Stimulated activated naive CD8-positive, alpha-beta T cell treated with anti-CD3 and anti-CD28 coated beads, Interleukin-15, Interleukin-2, amounts not matched to agents 100 ng/mL and 50 ng/mL, for 24 hours (primary cell): ENCODE results near the gene RIMS4.
"Not testable (repeated sequence)": the region's sequence is repeated elsewhere in the genome, so short reads cannot be mapped to it uniquely, and the experiment has no call there.

Experiments used
- H3K27ac Mint-ChIP-seq: one replicate; pipeline ENCODE4 v1.8.0; 2021; ENCODE audit warnings: mild to moderate bottlenecking, mixed read lengths
- H3K27me3 Mint-ChIP-seq: one replicate; pipeline ENCODE4 v1.8.0; 2021; ENCODE audit warnings: mixed read lengths
- H3K36me3 Mint-ChIP-seq: one replicate; pipeline ENCODE4 v1.8.0; 2021; ENCODE audit warnings: low read depth, mixed read lengths
- H3K4me1 Mint-ChIP-seq: one replicate; pipeline ENCODE4 v1.8.0; 2021; ENCODE audit warnings: low read depth, mixed read lengths
- H3K4me3 Mint-ChIP-seq: one replicate; pipeline ENCODE4 v1.8.0; 2021; ENCODE audit warnings: mild to moderate bottlenecking, mixed read lengths
- H3K9me3 Mint-ChIP-seq: one replicate; pipeline ENCODE4 v1.8.0; 2021; ENCODE audit warnings: mixed read lengths

Gene RIMS4

DNA sequence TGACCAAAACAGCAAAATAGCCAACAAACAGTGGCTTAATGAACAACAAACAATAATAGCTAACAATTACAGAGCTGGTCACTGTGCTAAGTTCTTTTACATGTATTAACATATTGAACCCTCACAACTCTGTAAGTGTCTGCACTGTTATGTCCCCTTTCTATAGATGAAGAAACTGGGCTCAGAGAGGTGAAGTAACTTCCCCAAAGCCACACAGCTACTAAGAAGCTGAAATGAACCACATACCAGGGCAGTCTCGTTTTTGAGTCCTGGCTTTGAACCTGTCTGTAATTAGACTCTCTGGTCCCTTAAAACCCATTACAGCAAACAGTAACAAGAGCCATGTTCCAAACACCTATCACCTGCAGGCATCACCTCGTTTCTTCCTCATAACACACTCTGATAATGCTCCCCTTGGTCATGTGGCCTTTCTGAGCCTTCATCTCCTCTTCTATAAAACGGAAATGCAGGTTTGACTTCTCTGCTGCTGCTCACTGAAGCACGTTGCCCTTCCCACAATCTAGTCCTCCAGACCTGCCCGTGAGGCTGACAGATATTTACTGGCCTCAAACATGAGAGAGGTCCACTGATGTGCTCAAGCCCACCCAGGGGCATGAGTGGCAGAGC is 41.4 kb downstream of the RIMS4 start:
- no peak overlapping the region for H3K27ac Mint-ChIP-seq
- H3K27me3 Mint-ChIP-seq, result peaks cover 3% of the 10 kb centered on the region
- no peaks in the 10 kb centered on the region for H3K4me1 Mint-ChIP-seq
- no peaks in the 10 kb centered on the region for H3K9me3 Mint-ChIP-seq
- H3K36me3 Mint-ChIP-seq, result no peaks in the 10 kb centered on the region
- no peak overlapping the region for H3K4me3 Mint-ChIP-seq

DNA sequence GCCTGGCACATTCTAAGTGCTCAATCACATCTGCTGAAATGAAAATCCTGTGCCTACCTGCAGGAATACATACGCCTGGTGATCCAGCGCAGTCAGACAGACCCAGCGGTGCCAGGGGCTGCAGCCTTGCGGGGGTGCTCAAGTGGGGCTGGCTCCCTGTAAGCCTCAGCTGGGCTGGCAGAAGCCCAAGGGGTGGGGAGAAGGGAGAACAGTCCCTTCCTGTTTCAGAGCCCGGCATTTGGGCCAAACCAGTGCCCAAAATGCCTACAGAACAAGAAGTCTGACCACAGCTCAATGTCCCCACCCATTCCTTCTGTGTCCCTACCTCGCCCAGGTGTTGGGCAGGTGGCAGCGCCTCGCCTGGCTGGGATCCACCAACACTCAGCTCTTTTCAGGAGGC is 42.1 kb downstream of the RIMS4 start:
- Mint-ChIP-seq H3K9me3 (no peaks in the 10 kb centered on the region), H3K27me3 (peaks cover 3% of the 10 kb centered on the region), H3K36me3 (no peaks in the 10 kb centered on the region), H3K4me3 (no peak overlapping the region), H3K4me1 (no peaks in the 10 kb centered on the region), H3K27ac (no peak overlapping the region)

DNA sequence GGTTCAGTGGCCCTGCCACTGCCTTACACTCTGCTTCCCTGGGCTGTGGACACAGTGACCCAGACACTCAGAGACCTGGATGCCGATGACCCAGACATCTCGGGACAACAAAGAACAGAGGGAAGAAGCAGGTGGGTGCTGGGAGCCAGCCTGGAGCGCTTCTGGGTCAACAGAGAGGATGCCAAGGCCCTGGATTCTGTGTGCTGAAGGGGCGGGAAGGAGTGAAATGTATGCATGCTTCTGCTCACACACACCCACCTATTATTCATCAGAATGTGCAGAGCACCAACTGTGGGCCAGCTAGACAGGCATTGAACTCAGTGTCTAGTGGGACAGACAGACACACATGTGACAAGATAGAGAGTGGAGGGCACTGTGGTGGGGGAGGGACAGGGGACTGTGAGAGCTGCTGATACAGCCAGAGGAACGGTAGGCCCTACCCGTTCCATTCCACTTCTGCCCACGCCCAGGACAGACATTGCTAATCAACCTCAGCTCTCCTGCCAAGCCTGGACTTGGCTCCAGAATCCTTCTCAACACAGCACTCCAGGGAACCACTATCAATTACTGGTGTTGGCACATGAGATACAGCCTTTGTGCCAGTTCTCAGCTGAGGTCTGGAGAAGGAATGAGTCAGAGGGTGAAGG is 44.5 kb downstream of the RIMS4 start:
- peaks cover 9% of the 10 kb centered on the region for H3K27me3 Mint-ChIP-seq
- no peaks in the 10 kb centered on the region for H3K4me1 Mint-ChIP-seq
- H3K9me3 Mint-ChIP-seq, result no peaks in the 10 kb centered on the region
- no peaks in the 10 kb centered on the region for H3K36me3 Mint-ChIP-seq
- no peak overlapping the region for H3K27ac Mint-ChIP-seq
- no peak overlapping the region for H3K4me3 Mint-ChIP-seq

DNA sequence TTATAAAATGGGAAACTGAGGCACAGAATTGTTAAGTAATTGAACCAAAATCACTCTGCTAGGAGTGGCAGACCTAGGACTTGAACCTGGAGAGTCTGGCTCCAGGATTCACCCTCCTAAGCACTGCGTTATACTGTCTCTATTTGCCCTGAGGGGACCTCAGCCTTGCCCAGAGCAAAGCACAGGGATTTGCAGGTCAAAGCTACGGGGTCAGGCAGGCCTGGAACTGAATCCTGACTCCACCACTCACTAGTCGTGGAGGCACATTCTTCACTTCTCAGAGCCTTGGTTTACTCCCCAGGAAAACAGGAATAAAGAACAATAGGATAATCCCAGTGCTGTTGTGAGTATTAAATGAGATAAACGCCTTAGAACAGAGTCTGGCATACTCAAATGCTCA is 45.3 kb downstream of the RIMS4 start:
- Mint-ChIP-seq H3K9me3 (no peaks in the 10 kb centered on the region), H3K36me3 (no peaks in the 10 kb centered on the region), H3K4me1 (no peaks in the 10 kb centered on the region), H3K27ac (no peak overlapping the region), H3K4me3 (no peak overlapping the region), H3K27me3 (peaks cover 8% of the 10 kb centered on the region)

DNA sequence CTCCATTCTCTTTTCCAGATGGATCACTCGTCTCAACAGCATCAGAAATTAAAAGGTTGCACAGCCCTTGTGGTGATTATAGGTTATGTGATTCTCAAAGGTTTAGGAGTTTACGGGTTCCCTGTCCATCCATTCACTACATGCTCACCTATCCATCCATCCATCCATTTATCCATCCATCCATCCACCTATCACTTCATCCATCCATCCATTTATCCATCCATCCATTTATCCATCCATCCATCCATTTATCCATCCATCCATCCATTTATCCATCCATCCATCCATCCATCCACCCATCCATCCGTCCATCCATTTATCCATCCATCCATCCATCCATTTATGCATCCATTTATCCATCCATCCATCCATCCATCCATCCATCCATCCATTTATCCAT is 46.5 kb downstream of the RIMS4 start:
- not testable (repeated sequence) for H3K4me1 Mint-ChIP-seq, H3K27me3 Mint-ChIP-seq, H3K9me3 Mint-ChIP-seq

DNA sequence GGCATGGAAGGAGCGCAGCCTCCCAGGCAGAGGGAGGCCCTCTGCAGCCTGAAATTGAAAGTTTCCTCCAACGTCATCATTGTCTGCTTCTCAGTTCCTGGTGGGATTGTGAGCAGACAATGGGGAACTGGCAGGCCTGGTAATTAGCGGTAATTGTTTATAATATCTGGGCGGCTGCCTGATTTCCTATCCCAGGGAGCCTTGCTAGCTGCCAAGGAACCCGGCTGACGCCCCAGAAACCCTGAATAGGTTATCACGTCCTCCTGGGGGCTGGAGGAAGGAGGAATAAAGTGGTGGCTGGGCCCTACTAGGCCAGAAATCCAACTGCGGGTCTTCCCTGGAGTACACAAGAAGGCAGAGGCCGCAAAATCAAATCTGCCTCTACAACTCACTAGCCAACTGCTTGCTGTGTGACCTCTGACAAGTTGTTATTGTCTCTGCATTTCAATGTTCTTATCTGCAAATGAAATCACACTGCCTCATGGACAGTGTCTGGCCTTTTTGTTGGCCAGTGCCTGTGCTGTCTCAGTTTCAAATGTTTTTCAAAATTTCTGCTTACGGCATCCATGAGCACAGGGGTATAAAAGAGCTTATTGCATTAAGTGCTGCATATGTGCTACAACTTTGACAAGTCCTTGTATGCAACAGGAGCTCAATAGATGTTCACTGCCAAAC is 47.7 kb downstream of the RIMS4 start:
- Mint-ChIP-seq H3K27ac (no peak overlapping the region), H3K27me3 (peaks cover 5% of the 10 kb centered on the region), H3K9me3 (no peaks in the 10 kb centered on the region), H3K4me1 (no peaks in the 10 kb centered on the region), H3K4me3 (no peak overlapping the region), H3K36me3 (no peaks in the 10 kb centered on the region)

More for the DNA sequence above, 46.5 kb downstream of the RIMS4 start:
- H3K27ac Mint-ChIP-seq, H3K4me3 Mint-ChIP-seq, H3K36me3 Mint-ChIP-seq: not testable (repeated sequence)

DNA sequence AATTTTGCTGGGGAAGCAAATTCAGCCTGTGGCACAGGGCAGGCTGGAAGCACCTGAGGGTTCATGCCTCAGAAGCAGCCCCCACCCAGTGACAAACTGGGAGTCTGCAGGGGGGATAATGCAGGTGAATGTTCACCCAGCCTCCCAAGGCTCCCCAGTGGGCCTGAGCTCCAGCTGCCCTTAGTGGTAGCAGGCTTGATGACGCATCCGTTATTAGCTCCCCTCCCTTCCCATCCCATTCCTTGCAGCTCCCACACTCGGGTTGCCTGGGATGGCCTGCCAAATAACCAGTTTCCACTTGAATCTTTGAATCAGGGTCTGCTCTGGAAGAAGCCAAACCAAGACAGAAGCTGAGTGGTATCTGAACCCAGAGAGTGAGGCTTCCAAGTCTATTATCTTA is 48.9 kb downstream of the RIMS4 start:
- no peaks in the 10 kb centered on the region for H3K4me1 Mint-ChIP-seq
- H3K36me3 Mint-ChIP-seq, result no peaks in the 10 kb centered on the region
- no peak overlapping the region for H3K27ac Mint-ChIP-seq
- peaks cover 5% of the 10 kb centered on the region for H3K27me3 Mint-ChIP-seq
- no peaks in the 10 kb centered on the region for H3K9me3 Mint-ChIP-seq
- H3K4me3 Mint-ChIP-seq, result no peak overlapping the region

DNA sequence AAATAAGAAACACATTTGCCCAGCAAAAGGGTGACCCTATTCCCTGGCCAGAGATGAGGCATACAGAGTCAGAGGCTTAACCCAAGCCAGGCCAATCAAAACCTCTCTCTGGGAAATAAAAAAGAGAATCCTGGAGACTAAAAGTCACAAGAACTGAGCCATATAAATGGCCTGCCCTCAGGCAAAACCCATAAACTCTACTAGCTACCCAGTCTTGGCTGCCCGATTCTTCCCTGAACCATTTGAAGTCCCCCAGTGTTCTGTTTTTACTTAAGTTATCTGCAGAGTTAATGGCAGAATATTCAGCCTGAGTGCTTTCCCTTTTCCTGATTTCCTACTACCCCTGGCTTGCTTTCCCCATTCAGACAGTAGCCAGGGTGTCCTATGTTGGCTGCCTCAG is 50.8 kb downstream of the RIMS4 start:
- peaks cover 5% of the 10 kb centered on the region for H3K27me3 Mint-ChIP-seq
- no peaks in the 10 kb centered on the region for H3K4me1 Mint-ChIP-seq
- no peaks in the 10 kb centered on the region for H3K36me3 Mint-ChIP-seq

DNA sequence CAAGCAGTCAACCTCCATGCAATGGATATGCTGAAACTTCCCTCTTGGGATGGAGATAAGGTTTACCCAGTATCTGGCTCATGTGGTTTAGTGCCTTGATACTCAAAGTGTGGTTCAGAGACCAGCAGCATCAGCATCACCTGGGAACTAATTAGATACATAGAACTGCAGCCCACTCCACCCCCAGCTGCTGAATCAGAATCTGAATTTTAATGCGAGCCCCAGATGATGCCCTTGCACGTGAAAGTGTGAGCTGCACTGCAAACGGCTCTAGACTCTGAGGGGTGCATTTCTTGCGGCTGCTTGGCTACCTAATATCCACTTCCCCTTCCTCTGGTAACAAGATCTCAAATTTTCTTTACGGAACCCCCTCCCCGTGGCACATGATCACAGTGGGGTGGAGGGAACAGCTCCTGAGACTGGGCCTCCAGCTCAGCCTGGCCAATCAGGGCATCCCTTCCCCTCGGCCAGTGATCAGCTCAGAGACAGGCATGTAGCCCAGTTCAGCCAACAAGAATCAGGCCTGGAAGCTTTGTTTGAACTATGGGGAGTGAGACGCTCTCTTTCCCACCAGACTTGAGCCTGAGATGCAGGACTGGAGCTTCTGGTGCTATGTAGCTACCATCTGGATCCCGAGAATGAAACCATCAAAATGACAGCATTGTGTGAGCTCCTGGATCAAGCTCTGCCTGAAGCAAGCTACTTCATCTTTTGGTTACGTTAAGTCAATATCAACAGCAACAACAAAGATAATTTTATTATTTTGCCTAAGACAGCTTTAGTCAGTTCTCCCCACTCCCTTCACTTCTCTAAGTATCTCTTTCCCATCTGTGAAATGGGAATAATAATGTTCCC is 51.9 kb downstream of the RIMS4 start:
- no peaks in the 10 kb centered on the region for H3K36me3 Mint-ChIP-seq
- no peaks in the 10 kb centered on the region for H3K4me1 Mint-ChIP-seq
- H3K27ac Mint-ChIP-seq, result no peak overlapping the region
- H3K27me3 Mint-ChIP-seq, result peaks cover 5% of the 10 kb centered on the region
- no peaks in the 10 kb centered on the region for H3K9me3 Mint-ChIP-seq
- no peak overlapping the region for H3K4me3 Mint-ChIP-seq

More for the DNA sequence above, 50.8 kb downstream of the RIMS4 start:
- H3K4me3 Mint-ChIP-seq, result no peak overlapping the region
- H3K9me3 Mint-ChIP-seq, result no peaks in the 10 kb centered on the region
- H3K27ac Mint-ChIP-seq, result no peak overlapping the region

DNA sequence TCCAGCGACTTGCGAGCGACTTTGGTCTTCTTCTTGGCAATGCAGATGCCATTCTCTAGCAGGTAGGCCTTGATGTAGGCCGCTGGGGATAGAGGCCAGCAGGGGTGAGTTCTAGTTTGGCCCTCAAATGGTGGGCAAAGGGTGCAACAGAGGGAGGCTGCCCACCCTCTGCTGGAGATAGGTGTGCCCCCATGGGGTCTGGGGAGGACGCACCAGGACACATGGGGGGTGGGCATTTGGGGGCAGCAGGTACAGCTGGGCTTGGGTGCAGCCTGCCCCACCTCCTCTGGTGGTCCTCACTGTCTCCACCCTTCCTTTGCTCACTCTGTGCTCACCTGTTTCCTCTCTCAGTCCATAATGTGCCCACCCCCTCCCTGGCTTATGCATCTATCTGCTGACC is 53.4 kb downstream of the RIMS4 start:
- no peaks in the 10 kb centered on the region for H3K36me3 Mint-ChIP-seq
- H3K27me3 Mint-ChIP-seq, result no peaks in the 10 kb centered on the region
- H3K4me3 Mint-ChIP-seq, result no peak overlapping the region
- no peaks in the 10 kb centered on the region for H3K9me3 Mint-ChIP-seq
- H3K4me1 Mint-ChIP-seq, result no peaks in the 10 kb centered on the region
- H3K27ac Mint-ChIP-seq, result no peak overlapping the region

DNA sequence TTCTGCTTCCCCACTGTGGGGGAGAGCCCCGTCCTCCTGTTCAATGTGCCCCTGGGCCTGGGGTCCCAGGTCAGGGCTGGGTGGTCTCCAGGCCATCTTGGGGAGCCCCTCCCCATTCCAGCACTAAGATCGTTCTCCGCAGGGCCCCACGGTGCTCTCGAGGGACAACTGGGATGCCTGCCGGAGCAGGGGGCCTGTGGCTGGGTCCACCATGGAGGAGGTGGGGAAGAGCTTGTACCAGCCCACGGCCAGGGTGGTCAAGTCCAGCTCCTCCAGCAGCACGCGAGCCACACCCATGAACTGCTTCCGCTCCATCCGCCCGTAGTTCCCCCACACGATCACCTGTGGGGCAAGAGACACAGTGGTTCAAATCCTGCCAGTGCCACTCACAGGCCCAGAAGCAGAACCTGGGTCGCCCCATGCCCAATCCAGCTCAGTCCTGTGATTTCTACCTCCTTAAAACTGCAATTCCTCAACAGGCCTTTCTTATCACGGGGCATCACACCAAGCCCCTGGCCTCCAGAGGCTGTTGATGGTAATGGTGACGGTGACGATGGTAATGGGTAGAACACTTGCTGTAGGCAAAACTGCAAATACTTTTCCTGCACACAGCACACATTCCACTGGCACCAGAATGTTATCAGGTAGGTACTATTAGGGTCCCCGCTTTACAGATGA is 54.2 kb downstream of the RIMS4 start:
- no peaks in the 10 kb centered on the region for H3K36me3 Mint-ChIP-seq
- H3K4me1 Mint-ChIP-seq, result no peaks in the 10 kb centered on the region
- no peaks in the 10 kb centered on the region for H3K9me3 Mint-ChIP-seq
- no peak overlapping the region for H3K27ac Mint-ChIP-seq
- peaks cover 4% of the 10 kb centered on the region for H3K27me3 Mint-ChIP-seq
- H3K4me3 Mint-ChIP-seq, result no peak overlapping the region

DNA sequence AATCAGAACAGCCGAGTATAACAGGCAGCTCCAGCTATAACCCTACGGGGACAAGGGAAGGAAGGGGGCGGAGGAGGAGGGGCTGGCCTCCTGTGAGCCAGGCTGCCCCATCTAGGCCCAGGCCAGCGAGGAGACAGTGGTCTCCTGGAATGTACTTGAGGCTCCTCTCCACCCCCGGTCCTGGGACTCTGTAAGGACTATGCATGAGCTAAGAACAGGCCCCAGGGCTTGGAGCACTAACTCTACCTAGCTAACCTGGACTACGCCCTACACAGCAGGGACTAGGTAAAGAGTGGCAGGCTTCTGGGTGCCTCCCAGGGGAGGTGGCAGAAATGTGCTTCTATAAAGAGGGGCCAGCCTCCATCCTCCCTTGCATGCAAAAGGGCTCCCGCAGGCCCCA is 55.8 kb downstream of the RIMS4 start:
- Mint-ChIP-seq H3K4me1 (no peaks in the 10 kb centered on the region), H3K27ac (no peak overlapping the region), H3K9me3 (no peaks in the 10 kb centered on the region), H3K4me3 (no peak overlapping the region), H3K27me3 (peaks cover 11% of the 10 kb centered on the region), H3K36me3 (no peaks in the 10 kb centered on the region)

DNA sequence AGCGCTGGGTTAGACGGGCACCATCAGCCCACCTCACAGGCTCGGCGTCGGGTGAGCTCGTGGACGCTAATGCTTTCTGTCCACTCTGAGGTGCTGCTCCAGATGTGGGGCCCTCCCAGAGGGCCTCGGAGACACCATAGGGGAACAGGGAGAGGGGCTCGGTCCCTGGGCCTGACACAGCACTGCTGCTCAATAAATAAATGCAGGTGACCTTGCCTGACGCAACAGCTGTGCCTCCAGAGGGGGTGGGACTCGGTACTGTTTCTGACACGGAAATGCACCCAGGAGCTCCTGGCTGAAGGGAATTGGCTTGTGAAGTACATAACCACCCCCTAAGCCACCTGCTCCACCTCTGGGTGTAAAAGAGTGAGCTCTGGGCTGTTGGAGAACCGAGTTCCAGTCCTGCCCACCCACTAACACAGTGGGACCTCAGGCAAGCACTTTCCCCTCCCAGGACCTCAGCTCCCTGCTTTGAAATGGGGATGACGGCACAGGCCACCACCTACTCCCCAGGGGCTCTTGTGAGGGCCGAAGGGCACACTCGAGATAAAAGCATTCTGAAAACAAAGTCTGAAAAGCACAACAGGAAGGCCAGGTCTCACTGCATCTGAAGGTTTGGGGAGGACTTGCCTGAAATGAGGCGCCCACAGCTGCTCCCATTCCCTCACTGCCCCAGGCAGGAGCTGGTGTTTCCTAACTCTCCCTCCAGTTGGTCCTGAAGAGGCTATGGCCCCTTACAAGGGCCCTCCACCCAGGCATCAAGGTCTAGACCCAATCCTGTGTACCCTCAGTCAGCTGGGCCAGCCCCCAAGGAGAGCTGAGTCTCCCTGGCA is 58.0 kb downstream of the RIMS4 start:
- Mint-ChIP-seq H3K4me1 (peaks cover 3% of the 10 kb centered on the region), H3K27ac (no peak overlapping the region), H3K4me3 (no peak overlapping the region), H3K27me3 (peaks cover 16% of the 10 kb centered on the region), H3K9me3 (no peaks in the 10 kb centered on the region), H3K36me3 (no peaks in the 10 kb centered on the region)
